Measurements from ENCODE around the gene PNLIP. TPM values are rescaled to one million over a fixed set of nuclear protein-coding genes. Genes with fewer than 3 reads are reported as not detected.

Gene PNLIP
- total and polyA plus RNA-seq, 9 of the 15 experiments (the other 6 are each of a cell fraction or from before 2014, with no cell fraction given) = 0.69 TPM; not detected in 8

DNA sequence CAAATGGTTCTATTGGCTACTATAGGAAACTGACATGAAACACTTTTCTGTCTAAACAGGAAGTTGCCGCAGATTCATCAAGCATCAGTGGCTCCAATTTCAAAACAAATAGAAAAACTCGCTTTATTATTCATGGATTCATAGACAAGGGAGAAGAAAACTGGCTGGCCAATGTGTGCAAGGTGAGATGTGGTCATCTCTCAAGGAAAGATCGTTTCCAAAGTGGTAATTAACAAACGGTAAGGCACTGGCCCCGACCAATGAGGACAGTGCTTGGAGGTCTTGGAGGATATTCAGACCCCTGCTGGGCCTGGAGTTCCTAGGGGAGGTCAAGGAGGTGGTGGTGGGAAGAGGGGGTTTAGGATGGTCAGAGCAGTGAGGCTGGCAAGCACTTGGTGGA is 2.6 kb downstream of the PNLIP start (continued):
- no peak for TF ChIP-seq ZNF589 (CRISPR knock-in tag; IDR thresholded peaks at IDR 0.05; ENCODE audit: low read depth)
- no peak for TF ChIP-seq ESRRB (CRISPR knock-in tag; IDR thresholded peaks at IDR 0.05; ENCODE audit: borderline replicate concordance)
- TF ChIP-seq ZFX (CRISPR knock-in tag; IDR thresholded peaks at IDR 0.05) = no peak

DNA sequence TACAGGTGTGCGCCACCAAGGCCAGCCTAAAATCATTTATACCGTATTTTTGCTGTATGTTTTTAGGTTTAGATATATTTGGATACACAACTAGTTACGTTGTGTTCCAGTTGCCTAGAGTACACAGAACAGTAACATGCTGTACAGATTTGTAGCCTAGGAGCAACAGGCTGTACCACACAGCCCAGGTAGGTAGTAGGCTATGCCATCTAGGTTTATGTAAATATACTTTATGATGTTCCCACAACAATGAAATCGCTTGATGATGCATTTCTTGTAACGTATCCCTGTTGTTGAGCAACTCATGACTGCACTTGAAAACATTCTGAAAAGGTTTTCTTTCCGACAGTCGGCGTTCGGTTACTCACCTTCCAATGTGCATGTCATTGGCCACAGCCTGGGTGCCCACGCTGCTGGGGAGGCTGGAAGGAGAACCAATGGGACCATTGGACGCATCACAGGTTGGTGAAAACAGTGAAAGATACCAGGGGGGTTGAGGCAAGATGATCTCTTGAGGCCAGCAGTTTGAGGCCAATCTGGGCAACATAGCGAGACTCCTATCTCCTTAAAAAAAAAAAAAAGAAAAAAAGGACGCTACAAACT is 7.7 kb downstream of the PNLIP start:
- DNase-seq (ENCODE audit: extremely low read depth in 1 of 4, low spot score in 3 of 4) (no peak), ATAC-seq (no peak), FAIRE-seq (no peak)
- TF ChIP-seq MCM3 (IDR thresholded peaks at IDR 0.05) (no peak), HNRNPK (IDR thresholded peaks at IDR 0.05; ENCODE audit: low read depth, low read length, poor library complexity, severe bottlenecking) (no peak), ZNF212 (CRISPR knock-in tag; IDR thresholded peaks at IDR 0.05) (no peak), MEF2D (tag; conservative IDR thresholded peaks at IDR 0.05; ENCODE audit: low read depth) (no peak), NFATC3 (IDR thresholded peaks at IDR 0.05) (no peak), ADNP (tag; IDR thresholded peaks at IDR 0.05) (no peak), GTF2F1 (IDR thresholded peaks at IDR 0.05; ENCODE audit: low read depth, low read length) (no peak), PHB (CRISPR knock-in tag; IDR thresholded peaks at IDR 0.05) (no peak), RFX1 (IDR thresholded peaks at IDR 0.05) (no peak), SMAD4 (CRISPR knock-in tag; conservative IDR thresholded peaks at IDR 0.05) (no peak), SNAPC5 (CRISPR knock-in tag; IDR thresholded peaks at IDR 0.05) (no peak), HEY1 (CRISPR knock-in tag; IDR thresholded peaks at IDR 0.05; ENCODE audit: borderline replicate concordance) (no peak), ILF3 (IDR thresholded peaks at IDR 0.05; ENCODE audit: borderline replicate concordance) (no peak), HNRNPL (IDR thresholded peaks at IDR 0.05; ENCODE audit: low read depth, low read length) (no peak)
- H3K36me3 ChIP-seq (ENCODE audit: control insufficient read depth, insufficient read depth, low read length) = no peaks in the 10 kb centered on the region
- no peak overlapping the region for H3K27ac ChIP-seq (ENCODE audit: extremely low read depth, low read depth, low read length)
- H4K20me1 ChIP-seq (replicated peaks; ENCODE audit: control insufficient read depth, insufficient read depth, low read length) = no peaks in the 10 kb centered on the region
- whole genome bisulfite sequencing (ENCODE audit: insufficient coverage, low coverage, missing lambda C conversion rate) = 2% methylated on average over 11 of the region's 13 CpGs
- no peak overlapping the region for H3K4me2 ChIP-seq (ENCODE audit: insufficient read depth, low read length)
- in situ Hi-C loops (cut with MboI) (no loop called here), intact Hi-C loops (cut with micrococcal nuclease) (no loop called here)
- no TSS peak for BruUV-seq (replicated peaks)
- ChIA-PET CTCF (ENCODE audit: low intra/inter-chr PET ratio) (no interaction called here), POLR2A (no interaction called here)
- no peak overlapping the region for H3K9ac ChIP-seq (ENCODE audit: insufficient read depth in 1 of 2, low read depth in 2 of 2, low read length in 2 of 2)
- H3K9me3 ChIP-seq (replicated peaks; ENCODE audit: control insufficient read depth, insufficient read depth, low read depth, low read length) = no peaks in the 10 kb centered on the region
- no peaks in the 10 kb centered on the region for H3K9me1 ChIP-seq (ENCODE audit: control insufficient read depth, insufficient read depth, low read length)
- H3K4me1 ChIP-seq (replicated peaks in 1 of 2; ENCODE audit: control insufficient read depth in 2 of 2, insufficient read depth in 2 of 2, low read length in 2 of 2) = no peaks in the 10 kb centered on the region
- no peak overlapping the region for H2AFZ ChIP-seq (ENCODE audit: low read depth, low read length)
- H3K79me2 ChIP-seq (ENCODE audit: control insufficient read depth, insufficient read depth, low read length) = no peaks in the 10 kb centered on the region
- H3K4me3 ChIP-seq = no peak overlapping the region
- no peaks in the 10 kb centered on the region for H3K27me3 ChIP-seq (ENCODE audit: control insufficient read depth in 2 of 2, insufficient read depth in 2 of 2, low read length in 2 of 2)
